Measurements from ENCODE around the gene RETREG1.

The RETREG1 gene

GRCh38 chr5:16585041-16585667 lies 31.6 kb downstream of the RETREG1 start:
- no peak for FAIRE-seq
- no peak for DNase-seq (ENCODE audit: low spot score)

GRCh38 chr5:16582081-16582480 lies 34.7 kb downstream of the RETREG1 start:
- DNase-seq (ENCODE audit: low spot score), result no peak
- FAIRE-seq, result peak; percentile 35

DNA sequence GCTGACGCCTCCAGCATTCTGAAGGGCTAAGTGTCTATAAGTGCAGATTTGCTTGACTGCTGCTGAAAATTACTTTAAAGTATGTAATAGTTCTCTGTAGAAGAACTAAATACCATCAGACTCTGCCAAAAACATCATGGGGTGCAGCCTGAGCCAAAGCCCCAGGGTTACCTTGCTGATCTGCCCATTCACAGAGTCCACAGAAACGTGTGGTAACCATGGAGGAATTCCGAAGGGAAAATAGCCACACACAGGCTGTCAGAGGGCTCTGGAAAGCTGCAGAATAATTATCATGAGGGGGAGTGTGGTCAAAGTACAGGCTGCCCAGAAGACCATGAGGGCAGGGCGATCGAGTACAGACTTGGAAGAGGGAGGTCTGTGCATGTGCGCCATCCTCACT lies 36.4 kb downstream of the RETREG1 start:
- FAIRE-seq (no peak), DNase-seq (ENCODE audit: low spot score) (no peak)

DNA sequence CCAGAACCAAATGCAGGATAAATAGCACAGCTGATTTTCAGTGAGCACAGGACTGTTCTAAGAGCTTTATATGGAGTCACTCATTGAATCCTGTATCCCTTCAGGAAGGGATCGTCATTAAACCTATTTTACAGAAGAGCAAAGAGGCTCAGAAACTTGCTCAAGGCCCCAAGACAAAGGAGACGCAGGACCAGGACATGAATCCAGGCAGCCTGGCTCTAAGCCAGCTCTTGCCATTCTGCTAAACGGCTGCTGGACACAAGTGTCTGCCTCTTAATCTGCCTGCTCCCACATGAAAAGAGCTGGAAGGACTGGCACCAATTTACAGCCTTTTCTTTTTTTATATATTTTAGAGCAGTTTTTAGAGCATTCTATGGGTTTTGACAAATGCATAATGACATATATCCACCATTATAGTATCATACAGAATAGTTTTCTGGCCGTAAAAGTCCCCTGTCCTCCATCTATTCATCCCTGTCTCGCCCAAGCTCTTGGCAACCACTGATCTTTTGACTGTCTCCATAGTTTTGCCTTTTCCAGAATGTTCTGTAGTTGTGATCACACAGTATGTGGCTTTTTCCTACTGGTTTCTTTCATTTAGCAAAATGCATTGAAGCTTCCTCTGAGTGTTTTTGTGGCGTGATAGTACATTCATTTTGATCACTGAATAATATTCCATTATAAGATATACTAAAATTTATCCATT lies 37.5 kb downstream of the RETREG1 start:
- no peak for FAIRE-seq
- no peak for DNase-seq (ENCODE audit: low spot score)

DNA sequence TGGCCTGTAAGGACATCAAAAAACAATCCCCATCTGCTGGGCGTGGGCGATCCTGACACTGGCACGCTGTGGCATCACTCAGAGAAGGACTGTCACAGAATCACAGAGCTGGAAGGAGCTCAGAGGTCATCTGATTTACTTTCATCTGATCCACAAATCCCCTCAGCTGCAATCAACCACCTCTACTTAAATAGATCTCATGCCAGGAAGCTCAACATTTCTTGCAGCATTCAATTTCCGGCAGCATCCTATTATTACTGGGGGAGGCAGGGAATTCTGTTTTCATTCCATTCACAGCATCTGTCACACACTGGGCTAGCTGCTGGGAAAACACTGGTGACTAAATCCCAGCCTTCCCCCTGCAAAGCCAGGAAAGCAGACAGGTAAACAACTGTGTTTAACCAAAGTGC lies 38.3 kb downstream of the RETREG1 start:
- FAIRE-seq (no peak), DNase-seq (ENCODE audit: low spot score) (no peak)

GRCh38 chr5:16577677-16578076 lies 39.1 kb downstream of the RETREG1 start:
- DNase-seq (ENCODE audit: low spot score) (no peak), FAIRE-seq (no peak)

- DNase-seq (ENCODE audit: low spot score) (peak; percentile 68), FAIRE-seq (peak; percentile 92)
Measured at GRCh38 chr5:16574789-16575721, 41.7 kb downstream of the RETREG1 start.

DNA sequence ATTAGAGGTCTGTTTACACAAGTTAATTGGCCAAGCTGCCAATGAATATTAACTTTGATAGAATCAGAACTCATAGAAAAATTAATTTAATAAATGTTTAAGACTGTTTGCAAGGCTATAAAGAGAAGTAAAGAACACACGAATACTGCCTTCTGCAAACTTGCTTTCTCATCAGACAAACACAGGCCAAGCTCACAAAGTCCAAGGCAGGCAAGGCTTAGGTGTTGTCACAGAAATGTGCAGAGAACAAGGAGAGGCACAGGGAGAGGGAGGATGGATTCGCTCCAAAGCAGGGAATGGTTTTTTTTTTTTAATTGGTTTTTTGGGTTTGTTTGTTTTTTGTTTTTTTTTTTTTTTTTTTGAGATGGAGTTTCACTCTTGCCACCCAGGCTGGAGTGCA lies 43.4 kb downstream of the RETREG1 start:
- DNase-seq (ENCODE audit: low spot score) (no peak), FAIRE-seq (no peak)

DNA sequence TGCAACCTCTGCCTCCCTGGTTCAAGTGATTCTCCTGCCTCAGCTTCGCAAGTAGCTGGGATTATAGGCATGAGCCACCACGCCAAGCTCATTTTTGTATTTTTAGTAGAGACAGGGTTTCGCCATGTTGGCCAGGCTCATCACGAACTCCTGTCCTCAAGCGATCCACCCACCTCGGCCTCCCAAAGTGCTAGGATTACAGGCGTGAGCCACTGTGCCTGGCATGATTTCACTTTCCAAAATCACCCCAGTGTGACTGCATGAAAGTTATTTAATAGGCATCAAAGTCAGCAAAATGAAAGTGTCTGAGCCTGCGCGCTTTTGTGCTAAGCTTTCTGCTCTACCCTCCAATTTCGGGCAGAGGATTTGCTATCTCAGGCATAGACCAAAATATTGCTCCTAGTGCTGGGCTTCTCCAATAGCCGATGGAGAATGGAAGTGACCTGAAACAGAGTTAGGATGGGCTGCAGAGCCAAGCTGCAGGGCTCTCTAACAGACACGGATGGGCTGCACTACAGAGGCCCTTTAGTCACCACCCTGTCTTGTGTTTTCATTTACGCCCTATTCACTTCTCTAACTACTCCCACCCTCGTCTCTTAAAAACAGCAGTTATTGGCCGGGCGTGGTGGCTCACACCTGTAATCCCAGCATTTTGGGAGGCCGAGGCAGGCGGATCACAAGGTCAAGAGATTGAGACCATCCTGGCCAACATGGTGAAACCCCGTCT lies 44.3 kb downstream of the RETREG1 start:
- FAIRE-seq, result no peak
- no peak for DNase-seq (ENCODE audit: low spot score)

- FAIRE-seq (no peak), DNase-seq (ENCODE audit: low spot score) (no peak)
Measured at GRCh38 chr5:16571016-16571415, 45.8 kb downstream of the RETREG1 start.

GRCh38 chr5:16570121-16570815 lies 46.5 kb downstream of the RETREG1 start:
- FAIRE-seq, result no peak
- no peak for DNase-seq (ENCODE audit: low spot score)

DNA sequence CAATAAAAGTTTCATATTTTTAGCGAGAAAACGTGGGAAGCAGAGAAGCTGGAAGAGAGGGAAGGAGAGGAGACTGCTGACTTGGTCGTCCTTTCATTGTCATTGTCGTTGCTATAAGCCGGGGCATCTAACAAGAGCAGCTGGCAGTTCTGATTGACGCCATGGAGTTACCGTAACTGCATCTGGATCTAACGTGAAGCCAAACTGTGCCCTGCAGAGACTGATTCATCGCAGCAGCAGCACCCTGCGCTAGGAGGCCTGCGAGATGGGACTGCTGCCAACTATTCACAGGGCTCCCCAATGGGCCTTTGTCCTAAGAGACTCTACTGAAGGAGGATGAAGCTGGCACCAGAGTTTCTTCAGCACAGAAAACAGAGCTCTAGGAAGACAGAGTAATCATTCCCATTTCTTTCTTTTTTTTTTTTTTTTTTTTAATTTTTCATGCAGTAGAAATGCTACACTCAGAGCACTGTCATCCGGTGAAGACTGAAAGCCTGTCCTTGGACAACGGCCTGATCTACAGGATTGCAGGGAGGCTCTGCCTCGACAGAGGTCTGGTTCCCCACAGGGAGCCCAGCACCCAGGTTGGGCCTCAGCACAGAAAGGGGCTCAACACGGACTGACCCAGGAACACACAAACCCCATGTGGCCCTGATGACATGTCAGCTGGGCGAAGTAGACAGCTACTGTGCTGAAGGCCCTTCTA lies 47.8 kb downstream of the RETREG1 start:
- DNase-seq (ENCODE audit: low spot score) (no peak), FAIRE-seq (no peak)

DNA sequence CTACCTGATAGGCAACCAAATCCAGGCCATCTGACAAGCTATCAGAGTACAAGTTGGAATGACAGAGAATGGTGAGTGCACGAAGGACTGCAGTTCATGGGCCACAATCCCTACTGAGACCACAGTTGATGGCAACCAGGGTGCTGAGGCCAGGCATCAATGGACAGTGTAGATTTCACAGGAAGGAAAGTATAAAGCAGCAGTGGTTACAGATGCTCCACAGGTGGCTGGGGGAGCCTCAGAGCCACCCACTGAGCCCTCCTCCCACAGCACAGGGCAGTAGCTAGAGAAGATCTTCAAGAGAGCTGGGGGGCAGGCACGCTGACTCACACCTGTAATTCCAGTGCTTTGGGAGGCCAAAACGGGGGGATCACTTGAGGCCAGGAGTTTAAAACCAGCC lies 49.4 kb downstream of the RETREG1 start:
- no peak for DNase-seq (ENCODE audit: low spot score)
- FAIRE-seq, result no peak

GRCh38 chr5:16565118-16565517 lies 51.7 kb downstream of the RETREG1 start:
- DNase-seq (ENCODE audit: low spot score) (no peak), FAIRE-seq (no peak)

DNA sequence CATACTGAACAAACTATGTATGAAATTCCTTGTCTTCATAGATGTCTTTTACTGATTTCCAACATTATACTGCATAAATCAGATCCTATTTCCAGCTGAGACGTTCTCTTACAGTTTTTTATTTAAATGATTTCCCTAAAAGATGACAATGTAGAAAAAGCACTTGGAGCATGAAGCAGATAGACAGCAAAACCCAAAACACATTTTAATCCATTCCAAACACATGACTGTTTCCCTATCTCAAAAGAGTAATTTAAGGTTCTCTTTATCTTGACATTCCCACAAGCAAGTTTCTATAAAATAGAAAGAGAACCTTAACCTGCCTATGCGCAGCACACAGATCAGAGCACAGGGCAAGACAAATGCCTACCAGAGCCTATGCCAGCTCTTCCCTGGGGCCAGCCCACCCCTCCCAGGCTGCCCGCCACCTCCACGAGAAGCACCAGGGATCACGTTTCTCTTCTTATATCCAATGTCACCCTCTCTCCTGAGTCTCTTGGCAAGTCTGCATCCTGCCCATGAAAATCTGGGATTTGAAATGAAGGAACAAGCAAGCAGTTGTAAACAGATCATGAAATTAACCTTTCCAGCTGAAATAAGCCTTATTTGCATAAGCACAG lies 52.4 kb downstream of the RETREG1 start:
- FAIRE-seq (no peak), DNase-seq (ENCODE audit: low spot score) (no peak)

GRCh38 chr5:16563686-16564085 lies 53.1 kb downstream of the RETREG1 start:
- FAIRE-seq (peak; percentile 60), DNase-seq (ENCODE audit: low spot score) (no peak)

DNA sequence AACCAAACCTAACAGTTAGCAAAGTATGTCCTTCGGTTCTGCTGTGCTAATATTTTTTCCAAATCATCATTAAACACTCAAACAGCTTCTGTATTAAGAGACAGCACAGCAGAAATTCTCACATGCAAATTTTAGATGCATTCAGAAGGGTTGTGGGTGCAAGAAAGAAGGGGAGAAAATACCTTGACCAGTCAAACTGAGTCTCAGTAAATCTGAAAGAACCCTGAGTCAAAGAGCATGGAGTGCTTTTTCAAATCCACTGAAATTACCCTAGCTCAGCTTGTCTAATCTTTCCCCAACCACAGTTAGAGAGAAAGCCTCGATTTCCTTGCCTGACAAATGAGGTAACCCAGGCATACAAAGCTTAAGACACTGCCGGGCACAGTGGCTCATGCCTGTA lies 55.1 kb downstream of the RETREG1 start:
- no peak for FAIRE-seq
- DNase-seq (ENCODE audit: low spot score), result no peak

GRCh38 chr5:16559702-16560101 lies 57.1 kb downstream of the RETREG1 start:
- FAIRE-seq (no peak), DNase-seq (ENCODE audit: low spot score) (no peak)

DNA sequence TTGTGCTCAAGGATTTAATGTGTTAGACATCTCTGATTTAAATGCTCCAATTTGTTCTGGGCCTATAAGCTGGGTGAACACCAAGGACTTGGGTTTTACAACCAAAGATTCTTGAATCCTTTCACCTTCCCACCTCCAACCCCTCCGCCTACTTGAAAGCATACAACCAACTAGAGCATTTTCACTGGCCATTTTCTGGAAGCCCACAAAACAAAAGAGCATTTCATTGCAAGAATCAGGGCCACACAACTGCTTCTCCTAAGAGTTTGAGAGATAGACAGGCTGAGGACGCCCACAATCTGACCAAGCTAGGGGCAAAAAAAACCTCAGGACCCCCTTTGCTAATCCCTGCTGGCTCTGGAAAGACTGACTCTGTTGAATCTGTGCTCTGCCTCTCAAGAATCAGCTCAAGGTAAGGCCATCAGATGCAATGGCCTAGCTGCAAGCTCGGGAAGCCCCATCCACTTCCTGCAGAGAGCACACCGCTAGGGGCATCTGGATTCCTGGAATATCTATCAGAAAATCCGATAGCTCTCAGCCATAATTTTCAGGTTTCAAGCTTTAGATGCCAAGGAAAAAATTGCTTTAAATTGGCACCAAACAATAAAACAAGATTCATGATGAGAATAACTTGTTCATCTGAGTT lies 57.7 kb downstream of the RETREG1 start:
- DNase-seq (ENCODE audit: low spot score) (no peak), FAIRE-seq (no peak)
